BJ (cell line): Measurements from ENCODE around the gene METTL24. TPM values are rescaled to one million over a fixed set of nuclear protein-coding genes. Genes with fewer than 3 reads are reported as not detected.

ENCODE experiments used
- CTCF ChIA-PET: fragments of 350-600 bp; formaldehyde crosslinking; extraction: SDS; loops from one replicate; lab custom pipeline; 2021; ENCODE audit warnings: antibody characterized with exemption, inconsistent platforms; lab: Yijun Ruan, JAX
- POLR2A ChIA-PET: fragments of 300-600 bp; sonication (Branson Sonifier 250); formaldehyde crosslinking; extraction: SDS; loops from one replicate; lab custom pipeline; 2021; ENCODE audit warnings: antibody characterized with exemption; lab: Charles Lee
- DNase-seq: peaks from one replicate; pipeline ENCODE4 v3.0.0-alpha.2; 2011; ENCODE audit warnings: low read depth
- H3K27me3 ChIP-seq: 2 replicates; pipeline ENCODE4 v1.6.0; 2011; ENCODE audit warnings: low read length; ENCODE audit not compliant: control insufficient read depth, insufficient read depth
- H3K36me3 ChIP-seq: 2 replicates; pipeline ENCODE4 v1.5.1; 2011; ENCODE audit warnings: low read length; ENCODE audit not compliant: control insufficient read depth, insufficient read depth
- H3K4me3 ChIP-seq: 2 replicates; pipeline ENCODE4 v1.5.1; 2011; ENCODE audit warnings: low read depth, mild to moderate bottlenecking, control low read depth, low read length
- CTCF ChIP-seq: IDR thresholded peaks from 2 replicates; pipeline ENCODE4 v1.5.1; 2011; ENCODE audit warnings: low read depth, mild to moderate bottlenecking, control low read depth, inconsistent platforms, low read length, moderate library complexity; ENCODE audit not compliant: insufficient read depth
- polyA plus RNA-seq: library from polyadenylated mRNA; depleted of rRNA; stranded (reverse); fragments of >200 nt; gene quantifications from 2 replicates; pipeline ENCODE4 v1.2.3, GENCODE V29; 2011

METTL24 gene
- polyA plus RNA-seq, 1 experiment = 0.31 TPM

- ChIA-PET CTCF (interaction anchor here (1.0 kb wide), 1 partner anchor 9 kb away, joined by 3 read pairs; no protein-coding TSS in a partner anchor), POLR2A (no interaction called here)
- H3K4me3 ChIP-seq = peak overlapping the region; percentile 20
- H3K27me3 ChIP-seq = no peaks in the 10 kb centered on the region
- H3K36me3 ChIP-seq = no peaks in the 10 kb centered on the region
- no peak for TF ChIP-seq CTCF
- no peak for DNase-seq
These were observed 41.3 kb upstream of the METTL24 start for GRCh38 chr6:110399219-110400071.

- no peak for TF ChIP-seq CTCF
- Histone ChIP-seq H3K4me3 (no peak overlapping the region), H3K27me3 (no peaks in the 10 kb centered on the region), H3K36me3 (no peaks in the 10 kb centered on the region)
- POLR2A ChIA-PET = no interaction called here
- CTCF ChIA-PET = no interaction called here
- no peak for DNase-seq
These were observed 40.6 kb upstream of the METTL24 start for GRCh38 chr6:110398778-110399177.

- H3K4me3 ChIP-seq = no peak overlapping the region
- POLR2A ChIA-PET = no interaction called here
- no peak for TF ChIP-seq CTCF
- CTCF ChIA-PET = interaction anchor here (0.6 to 1.7 kb wide), 4 partner anchors 30 to 355 kb away, joined by 3 to 7 read pairs (median 4); no protein-coding TSS in a partner anchor
- no peak for DNase-seq
- no peaks in the 10 kb centered on the region for H3K27me3 ChIP-seq
- H3K36me3 ChIP-seq = no peaks in the 10 kb centered on the region
These were observed 37.1 kb upstream of the METTL24 start for GRCh38 chr6:110395221-110395620.

DNA sequence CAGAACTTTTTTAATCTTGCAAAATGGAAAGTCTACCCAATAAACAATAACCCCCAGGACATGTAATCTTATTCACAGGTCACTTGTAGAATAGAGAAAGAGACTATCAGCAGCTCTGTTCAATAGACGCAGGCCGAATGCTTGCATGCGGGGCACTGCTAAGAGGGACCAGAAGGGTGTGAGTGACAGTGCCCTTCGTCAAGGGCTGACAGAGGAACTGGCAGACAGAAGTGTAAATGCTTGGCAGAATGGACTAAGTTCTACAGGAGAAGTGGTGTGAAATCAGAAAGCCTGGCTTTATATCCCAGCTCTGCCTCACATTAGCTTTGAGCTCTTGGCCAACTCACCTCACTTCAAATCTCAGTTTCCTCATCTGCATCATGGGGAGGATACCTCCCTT, 36.3 kb upstream of the METTL24 start:
- ChIA-PET POLR2A (no interaction called here), CTCF (interaction anchor here (0.6 to 6.6 kb wide), 5 partner anchors 9 to 354 kb away, joined by 3 to 50 read pairs (median 4); no protein-coding TSS in a partner anchor)
- TF ChIP-seq CTCF = no peak
- no peaks in the 10 kb centered on the region for H3K27me3 ChIP-seq
- no peak overlapping the region for H3K4me3 ChIP-seq
- no peak for DNase-seq
- no peaks in the 10 kb centered on the region for H3K36me3 ChIP-seq

- DNase-seq = no peak
- ChIA-PET CTCF (interaction anchor here (0.7 to 6.6 kb wide), 8 partner anchors 11 to 689 kb away, joined by 3 to 50 read pairs (median 6); no protein-coding TSS in a partner anchor), POLR2A (no interaction called here)
- H3K27me3 ChIP-seq = no peaks in the 10 kb centered on the region
- H3K36me3 ChIP-seq = no peaks in the 10 kb centered on the region
- no peak for TF ChIP-seq CTCF
- H3K4me3 ChIP-seq = no peak overlapping the region
These were observed 34.6 kb upstream of the METTL24 start for GRCh38 chr6:110392727-110393126.
